ENCODE data around the gene OSBPL1A.

OSBPL1A gene

DNA sequence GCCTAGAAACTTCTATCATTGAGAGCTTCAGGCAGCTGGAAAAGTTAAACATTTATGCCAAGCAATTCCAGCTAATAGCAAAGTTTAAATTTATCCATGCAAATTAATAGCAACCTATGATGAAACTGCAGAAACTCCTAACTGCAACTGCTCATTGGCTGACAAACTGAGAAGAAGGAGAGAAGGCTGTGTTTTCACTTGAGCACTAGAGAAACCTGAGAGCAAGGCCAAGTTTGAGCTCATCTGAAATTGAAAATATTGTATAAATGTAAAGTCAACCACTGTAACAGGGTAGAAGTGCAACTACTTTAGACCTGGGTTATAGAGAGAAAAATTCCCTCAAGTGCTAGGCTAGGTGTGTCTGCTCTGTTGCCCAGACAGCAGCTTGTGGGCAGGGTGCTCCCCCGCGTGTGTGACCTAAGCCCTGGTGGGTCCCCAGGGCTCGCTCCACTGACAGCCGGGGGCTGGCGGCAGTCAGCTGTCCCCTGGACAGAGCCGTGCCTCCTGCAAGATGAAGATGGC is 208.6 kb downstream of the OSBPL1A start:
- TF ChIP-seq CTCF (IDR thresholded peaks at IDR 0.05; ENCODE audit: poor library complexity, severe bottlenecking) = no peak
- Histone ChIP-seq H3K36me3 (ENCODE audit: low read depth) (no peaks in the 10 kb centered on the region), H3K4me3 (ENCODE audit: severe bottlenecking) (no peak overlapping the region), H3K9me3 (ENCODE audit: severe bottlenecking) (no peaks in the 10 kb centered on the region), H3K27ac (ENCODE audit: poor library complexity, severe bottlenecking) (no peak overlapping the region), H3K27me3 (ENCODE audit: insufficient read depth, poor library complexity, severe bottlenecking) (no peaks in the 10 kb centered on the region), H3K4me1 (ENCODE audit: insufficient read depth, poor library complexity, severe bottlenecking) (peaks cover 5% of the 10 kb centered on the region)
- ATAC-seq (ENCODE audit: low read depth) (no peak), DNase-seq (ENCODE audit: low spot score) (no peak)

- H3K4me3 ChIP-seq (ENCODE audit: severe bottlenecking) = no peak overlapping the region
- DNase-seq (ENCODE audit: low spot score) = no peak
- peaks cover 5% of the 10 kb centered on the region for H3K4me1 ChIP-seq (ENCODE audit: insufficient read depth, poor library complexity, severe bottlenecking)
- H3K36me3 ChIP-seq (ENCODE audit: low read depth) = no peaks in the 10 kb centered on the region
- no peaks in the 10 kb centered on the region for H3K9me3 ChIP-seq (ENCODE audit: severe bottlenecking)
- ATAC-seq (ENCODE audit: low read depth) = no peak
- no peak overlapping the region for H3K27ac ChIP-seq (ENCODE audit: poor library complexity, severe bottlenecking)
- H3K27me3 ChIP-seq (ENCODE audit: insufficient read depth, poor library complexity, severe bottlenecking) = no peaks in the 10 kb centered on the region
- no peak for TF ChIP-seq CTCF (IDR thresholded peaks at IDR 0.05; ENCODE audit: poor library complexity, severe bottlenecking)
Observed at GRCh38 chr18:24188120-24188519, 209.5 kb downstream of the OSBPL1A start.

DNA sequence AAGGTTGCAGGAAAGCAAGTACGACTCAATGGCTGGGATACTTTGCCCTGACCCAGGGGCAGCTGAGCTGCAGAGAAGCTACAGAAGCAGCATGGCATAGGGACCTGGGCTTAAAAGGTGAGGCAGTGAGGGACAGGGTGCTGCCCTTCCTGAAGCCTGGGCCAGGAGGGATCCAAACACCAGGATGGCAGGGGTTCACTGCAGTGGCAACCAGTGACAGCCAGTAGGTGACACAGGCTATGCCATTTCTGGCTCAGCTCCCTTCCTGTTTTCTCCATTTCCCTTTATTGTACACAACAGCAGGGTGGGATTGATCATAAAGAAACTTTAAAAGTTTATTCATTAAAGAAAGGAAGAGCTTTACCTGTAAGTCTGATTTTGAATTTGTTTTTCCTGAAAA is 209.9 kb downstream of the OSBPL1A start:
- H3K36me3 ChIP-seq (ENCODE audit: low read depth) = no peaks in the 10 kb centered on the region
- DNase-seq (ENCODE audit: low spot score) = no peak
- no peak overlapping the region for H3K27ac ChIP-seq (ENCODE audit: poor library complexity, severe bottlenecking)
- H3K9me3 ChIP-seq (ENCODE audit: severe bottlenecking) = no peaks in the 10 kb centered on the region
- H3K27me3 ChIP-seq (ENCODE audit: insufficient read depth, poor library complexity, severe bottlenecking) = no peaks in the 10 kb centered on the region
- ATAC-seq (ENCODE audit: low read depth) = no peak
- TF ChIP-seq CTCF (IDR thresholded peaks at IDR 0.05; ENCODE audit: poor library complexity, severe bottlenecking) = no peak
- H3K4me3 ChIP-seq (ENCODE audit: severe bottlenecking) = no peak overlapping the region
- peaks cover 5% of the 10 kb centered on the region for H3K4me1 ChIP-seq (ENCODE audit: insufficient read depth, poor library complexity, severe bottlenecking)

GRCh38 chr18:24187049-24187448 is 210.6 kb downstream of the OSBPL1A start:
- TF ChIP-seq CTCF (IDR thresholded peaks at IDR 0.05; ENCODE audit: poor library complexity, severe bottlenecking) = no peak
- ATAC-seq (ENCODE audit: low read depth) = no peak

DNA sequence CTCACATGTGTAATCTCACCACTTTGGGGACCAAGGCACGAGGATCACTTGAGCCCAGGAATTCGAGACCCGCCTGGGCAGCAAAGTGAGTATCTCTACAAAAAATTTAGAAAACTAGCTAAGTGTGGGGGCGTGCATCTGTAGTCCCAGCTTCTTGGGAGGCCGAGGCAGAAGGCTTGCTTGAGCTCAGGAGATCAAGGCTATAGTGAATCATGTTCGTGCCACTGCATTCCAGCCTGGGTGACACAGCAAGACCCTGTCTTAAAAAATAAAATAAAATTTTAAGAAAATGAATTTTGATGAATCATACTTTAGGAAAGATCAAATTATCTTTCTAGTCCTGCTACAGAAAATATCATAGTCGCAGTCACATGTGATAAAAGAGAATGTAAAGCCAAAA is 211.8 kb downstream of the OSBPL1A start:
- no peak overlapping the region for H3K4me3 ChIP-seq (ENCODE audit: severe bottlenecking)
- H3K4me1 ChIP-seq (ENCODE audit: insufficient read depth, poor library complexity, severe bottlenecking) = peaks cover 16% of the 10 kb centered on the region
- no peak for DNase-seq (ENCODE audit: low spot score)
- no peak for TF ChIP-seq CTCF (IDR thresholded peaks at IDR 0.05; ENCODE audit: poor library complexity, severe bottlenecking)
- H3K9me3 ChIP-seq (ENCODE audit: severe bottlenecking) = no peaks in the 10 kb centered on the region
- H3K36me3 ChIP-seq (ENCODE audit: low read depth) = no peaks in the 10 kb centered on the region
- no peak for ATAC-seq (ENCODE audit: low read depth)
- H3K27ac ChIP-seq (ENCODE audit: poor library complexity, severe bottlenecking) = no peak overlapping the region
- no peaks in the 10 kb centered on the region for H3K27me3 ChIP-seq (ENCODE audit: insufficient read depth, poor library complexity, severe bottlenecking)

More at GRCh38 chr18:24187049-24187448, 210.6 kb downstream of the OSBPL1A start:
- Histone ChIP-seq H3K4me1 (ENCODE audit: insufficient read depth, poor library complexity, severe bottlenecking) (peaks cover 8% of the 10 kb centered on the region), H3K27ac (ENCODE audit: poor library complexity, severe bottlenecking) (no peak overlapping the region), H3K4me3 (ENCODE audit: severe bottlenecking) (no peak overlapping the region), H3K36me3 (ENCODE audit: low read depth) (no peaks in the 10 kb centered on the region), H3K27me3 (ENCODE audit: insufficient read depth, poor library complexity, severe bottlenecking) (no peaks in the 10 kb centered on the region), H3K9me3 (ENCODE audit: severe bottlenecking) (no peaks in the 10 kb centered on the region)
- no peak for DNase-seq (ENCODE audit: low spot score)
